Gastrocnemius medialis (tissue), 4 donors: ENCODE measurements around the gene ZMYND15.

Experiments used
- CTCF ChIP-seq, 5 experiments: fragments of 450-650 bp in 3 of 5; fragments of 200-600 bp in 2 of 5; sonication (generic) in 2 of 5; IDR thresholded peaks in 4 of 5; conservative IDR thresholded peaks in 1 of 5; 1 replicate in 4 of 5; 2 replicates in 1 of 5; pipeline ENCODE4 v1.5.1; 2016 to 2019; ENCODE audit warnings: antibody characterized with exemption in 5 of 5, mild to moderate bottlenecking in 3 of 5, moderate library complexity in 3 of 5
- POLR2A ChIP-seq, 2 donors: fragments of 450-650 bp; IDR thresholded peaks; one replicate each; pipeline ENCODE4 v1.6.1; 2017; ENCODE audit warnings: antibody characterized with exemption in 2 of 2, mild to moderate bottlenecking in 2 of 2, moderate library complexity in 2 of 2

GRCh38 chr17:4788159-4788806 lies 48.6 kb downstream of the ZMYND15 start:
- TF ChIP-seq CTCF (IDR thresholded peaks at IDR 0.05 in 4 of 5, conservative IDR thresholded peaks at IDR 0.05 in 1 of 5) (no peak), POLR2A (IDR thresholded peaks at IDR 0.05) (no peak)
